H1 (cell line): ENCODE results near the gene ZNF135. TPM values are rescaled to one million over a fixed set of nuclear protein-coding genes. Genes with fewer than 3 reads are reported as not detected.

ENCODE experiments used
- CBX5 ChIP-seq: fragments of 300-800, 300-1000 bp; sonication (generic); IDR thresholded peaks from 2 replicates; pipeline ENCODE4 v1.7.1; 2016; ENCODE audit warnings: antibody characterized with exemption, low read length, low read depth
- CHD7 ChIP-seq: fragments of 300-600 bp; sonication (generic); IDR thresholded peaks from 2 replicates; pipeline ENCODE4 v1.7.1; 2012; ENCODE audit warnings: low read length, moderate library complexity, mild to moderate bottlenecking, inconsistent platforms; ENCODE audit not compliant: insufficient replicate concordance
- HDAC2 ChIP-seq, 2 experiments: fragments of 300-600 bp in 1 of 2; sonication (generic) in 1 of 2; IDR thresholded peaks; 2 replicates each; pipeline ENCODE4 v1.6.1; 2011 to 2012; ENCODE audit warnings: low read depth in 2 of 2, low read length in 2 of 2, mild to moderate bottlenecking in 2 of 2, moderate library complexity in 2 of 2, borderline replicate concordance in 1 of 2, inconsistent platforms in 1 of 2
- JUND ChIP-seq: IDR thresholded peaks from 2 replicates; pipeline ENCODE4 v1.6.1; 2011; ENCODE audit warnings: mild to moderate bottlenecking, improper control_type of control experiment, low read length
- KDM4A ChIP-seq: IDR thresholded peaks from one replicate; pipeline ENCODE4 v1.7.1; 2012; ENCODE audit warnings: low read depth, mild to moderate bottlenecking, moderate library complexity, low read length, inconsistent platforms; ENCODE audit not compliant: severe bottlenecking
- RFX5 ChIP-seq: IDR thresholded peaks from 2 replicates; pipeline ENCODE4 v1.6.1; 2011; ENCODE audit warnings: low read depth, low read length, improper control_type of control experiment, borderline replicate concordance
- SIRT6 ChIP-seq: IDR thresholded peaks from one replicate; pipeline ENCODE4 v1.7.1; 2012; ENCODE audit warnings: low read length, inconsistent platforms
- SIX5 ChIP-seq: IDR thresholded peaks from 2 replicates; pipeline ENCODE4 v1.6.1; 2011; ENCODE audit warnings: mild to moderate bottlenecking, low read depth, low read length
- SP4 ChIP-seq: IDR thresholded peaks from 2 replicates; pipeline ENCODE4 v1.6.1; 2012; ENCODE audit warnings: low read length, inconsistent platforms
- polyA plus RNA-seq, 7 experiments: library from polyadenylated mRNA; depleted of rRNA in 3 of 7; stranded (reverse) in 5 of 7; unstranded in 2 of 7; fragments of >200 nt in 5 of 7; fragments of 200-250 nt in 2 of 7; gene quantifications; 1 replicate in 5 of 7; 2 replicates in 1 of 7; 4 replicates in 1 of 7; pipeline versions ENCODE4 v1.2.1 to v1.2.3, GENCODE V29; 2011 to 2013; ENCODE audit warnings: missing spikeins in 2 of 7, mixed read lengths in 2 of 7
- total RNA-seq: library from RNA; stranded (reverse); fragmentation: NEBNext Ultra II Directional; extraction: Animal tissue kit (Norgen Biotek cat#: 25700); gene quantifications from 2 replicates; pipeline ENCODE4 v1.2.1, GENCODE V29; 2021
- TF ChIP-seq, protein P1 (sequence below): IDR thresholded peaks from 2 replicates; pipeline ENCODE4 v1.6.1; 2011; ENCODE audit warnings: low read depth, mild to moderate bottlenecking, low read length; ENCODE audit not compliant: insufficient read depth
- TF ChIP-seq, protein P2 (sequence below): IDR thresholded peaks from 2 replicates; pipeline ENCODE4 v1.6.1; 2012; ENCODE audit warnings: inconsistent platforms

The ZNF135 gene
- total and polyA plus RNA-seq, 2 of the 8 experiments (the other 6 are each of a cell fraction or from before 2014, with no cell fraction given): 5.2 to 7.9 TPM

- no peak for TF ChIP-seq CHD7
- TF ChIP-seq KDM4A: no peak
- TF ChIP-seq SIX5: no peak
- TF ChIP-seq, protein P1, sequence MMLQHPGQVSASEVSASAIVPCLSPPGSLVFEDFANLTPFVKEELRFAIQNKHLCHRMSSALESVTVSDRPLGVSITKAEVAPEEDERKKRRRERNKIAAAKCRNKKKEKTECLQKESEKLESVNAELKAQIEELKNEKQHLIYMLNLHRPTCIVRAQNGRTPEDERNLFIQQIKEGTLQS: no peak
- TF ChIP-seq RFX5: no peak
- TF ChIP-seq SIRT6: no peak
- TF ChIP-seq HDAC2 (IDR thresholded peaks at IDR 0.05; ENCODE audit: borderline replicate concordance in 1 of 2, low read depth in 2 of 2, low read length in 2 of 2): no peak
- TF ChIP-seq, protein P2, sequence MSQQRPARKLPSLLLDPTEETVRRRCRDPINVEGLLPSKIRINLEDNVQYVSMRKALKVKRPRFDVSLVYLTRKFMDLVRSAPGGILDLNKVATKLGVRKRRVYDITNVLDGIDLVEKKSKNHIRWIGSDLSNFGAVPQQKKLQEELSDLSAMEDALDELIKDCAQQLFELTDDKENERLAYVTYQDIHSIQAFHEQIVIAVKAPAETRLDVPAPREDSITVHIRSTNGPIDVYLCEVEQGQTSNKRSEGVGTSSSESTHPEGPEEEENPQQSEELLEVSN: no peak
- TF ChIP-seq SP4: no peak
- no peak for TF ChIP-seq JUND
- TF ChIP-seq CBX5: no peak
Observed at GRCh38 chr19:58083021-58083420, 23.9 kb downstream of the ZNF135 start (continued).
